ENCODE data around the gene AQP12A. TPM values are rescaled to one million over a fixed set of nuclear protein-coding genes. Genes with fewer than 3 reads are reported as not detected.

Gene AQP12A
- total RNA-seq, 1 donor from 2014 or later = not detected

DNA sequence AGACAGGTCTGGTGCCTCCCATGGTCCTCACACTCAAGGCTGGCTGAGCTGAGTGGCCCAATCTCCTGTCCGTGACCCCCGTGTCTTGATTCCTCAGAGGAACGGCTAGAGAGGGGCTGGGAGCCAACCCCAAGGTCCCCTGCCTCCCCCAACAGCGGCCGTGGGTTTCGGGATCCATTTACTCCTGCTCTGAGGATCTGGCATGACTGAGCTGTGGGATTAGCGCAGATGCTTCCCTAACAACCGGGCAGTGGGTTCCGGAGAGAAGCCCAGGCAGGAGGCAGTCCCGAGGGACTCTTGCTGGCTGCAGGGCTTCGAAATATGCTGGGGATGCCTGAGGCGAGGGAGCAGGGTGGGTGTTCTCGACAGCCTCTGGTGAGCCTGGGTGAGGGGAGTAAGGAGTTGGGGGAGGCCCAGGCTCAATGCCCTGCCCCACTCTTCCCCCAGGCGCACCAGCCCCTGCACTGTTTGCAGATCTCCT is 47.5 kb upstream of the AQP12A start:
- DNase-seq = peak; percentile 49
- Histone ChIP-seq H3K4me3 (no peak overlapping the region), H3K27me3 (peaks cover 29% of the 10 kb centered on the region)

DNA sequence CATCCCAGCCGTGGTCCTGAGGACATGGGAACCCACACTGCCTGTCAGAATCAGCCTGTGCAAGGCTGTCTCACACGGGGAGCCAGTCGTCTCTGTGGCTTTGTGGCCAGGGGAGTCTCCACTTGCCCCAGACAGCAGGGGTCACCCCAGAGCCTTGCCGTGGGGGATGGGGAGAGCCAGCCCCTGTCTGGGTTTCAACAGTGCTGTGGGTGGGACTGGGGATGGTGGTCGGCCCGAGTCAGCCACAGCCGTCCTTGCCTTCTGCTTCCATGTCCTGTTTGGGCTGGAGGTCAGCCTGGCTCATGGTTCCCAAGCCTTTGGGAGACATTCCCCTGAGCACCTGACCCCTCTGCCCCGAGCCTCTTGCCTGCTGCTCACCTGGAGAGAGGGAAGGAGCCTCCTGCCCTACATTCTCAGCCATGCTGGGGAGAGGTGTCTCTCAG is 46.8 kb upstream of the AQP12A start:
- H3K27ac ChIP-seq = no peak overlapping the region
- no peak overlapping the region for H3K4me3 ChIP-seq
- ATAC-seq = no peak
- no peaks in the 10 kb centered on the region for H3K4me1 ChIP-seq
- H3K36me3 ChIP-seq = no peaks in the 10 kb centered on the region
- H3K9me3 ChIP-seq = no peaks in the 10 kb centered on the region
- no peak for TF ChIP-seq CTCF (IDR thresholded peaks at IDR 0.05)
- H3K27me3 ChIP-seq = peaks cover 29% of the 10 kb centered on the region
- intact Hi-C loops (cut with DNase I) = no loop called here
- DNase-seq = peak; percentile 38

More for the DNA sequence above, 47.5 kb upstream of the AQP12A start:
- ATAC-seq = no peak
- intact Hi-C loops (cut with DNase I) = no loop called here
- H3K27ac ChIP-seq = no peak overlapping the region
- H3K4me1 ChIP-seq = no peaks in the 10 kb centered on the region
- no peaks in the 10 kb centered on the region for H3K36me3 ChIP-seq
- no peaks in the 10 kb centered on the region for H3K9me3 ChIP-seq
- TF ChIP-seq CTCF (IDR thresholded peaks at IDR 0.05) = no peak

- DNase-seq (peak; percentile 46), ATAC-seq (no peak)
- Histone ChIP-seq H3K27me3 (peaks cover 32% of the 10 kb centered on the region), H3K27ac (no peak overlapping the region), H3K4me3 (no peak overlapping the region), H3K36me3 (no peaks in the 10 kb centered on the region), H3K9me3 (no peaks in the 10 kb centered on the region), H3K4me1 (no peaks in the 10 kb centered on the region)
- intact Hi-C loops (cut with DNase I) = no loop called here
- TF ChIP-seq CTCF (IDR thresholded peaks at IDR 0.05) = no peak
Measured at GRCh38 chr2:240645346-240645745, 46.3 kb upstream of the AQP12A start.

DNA sequence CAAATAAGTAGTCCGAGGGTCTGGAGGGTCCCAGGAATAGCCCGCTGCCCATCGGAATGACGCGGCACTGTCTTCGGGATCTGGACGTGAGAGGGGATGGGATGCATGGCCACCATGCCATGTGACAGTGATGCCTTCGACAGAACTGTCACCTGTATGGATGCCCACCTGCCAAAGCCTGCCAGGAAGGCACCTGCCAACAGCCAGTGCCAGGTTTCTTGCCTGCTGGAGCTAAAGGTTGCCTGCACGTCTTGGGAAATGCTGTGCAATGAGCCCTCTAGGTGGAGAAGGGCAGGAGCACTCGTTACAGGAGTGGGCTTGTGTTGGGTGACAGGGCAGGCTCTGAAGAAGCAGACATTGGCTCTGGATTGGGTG is 45.9 kb upstream of the AQP12A start:
- intact Hi-C loops (cut with DNase I) = no loop called here

DNA sequence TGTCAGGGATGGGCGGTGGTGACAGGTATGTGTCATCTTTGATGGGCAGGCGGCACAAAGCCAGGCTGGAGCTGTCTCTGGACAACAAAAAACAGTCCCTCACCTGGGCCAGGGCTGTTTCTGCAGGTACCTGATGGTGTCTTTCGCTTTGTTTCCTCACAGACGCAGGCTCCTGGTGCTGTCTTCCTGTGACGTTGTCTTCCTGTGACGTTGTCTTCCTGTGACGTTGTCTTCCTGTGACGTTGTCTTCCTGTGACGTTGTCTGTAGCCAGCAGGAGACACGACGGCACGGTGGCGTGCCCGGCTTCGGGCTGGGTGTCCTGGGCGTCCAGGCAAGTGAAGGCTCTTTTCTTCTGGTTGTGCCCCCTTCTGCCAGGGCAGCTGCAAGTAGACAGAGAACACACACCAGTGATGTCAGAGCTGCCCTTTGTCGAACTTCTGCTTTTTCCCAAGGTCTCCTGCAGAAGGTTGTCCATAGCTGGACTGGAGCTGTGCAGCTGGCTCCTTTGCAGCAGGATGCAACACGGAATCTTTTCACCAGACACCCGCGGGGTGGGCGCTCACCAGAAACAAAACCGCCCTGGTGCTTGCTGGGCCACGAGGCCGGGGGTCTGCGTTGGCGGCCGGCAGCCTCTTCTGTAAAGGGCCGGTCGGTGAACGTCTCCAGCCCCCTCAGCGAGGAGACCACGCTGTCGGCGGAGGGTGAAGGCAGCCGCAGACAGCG is 45.3 kb upstream of the AQP12A start:
- no peaks in the 10 kb centered on the region for H3K9me3 ChIP-seq
- H3K27ac ChIP-seq = no peak overlapping the region
- H3K36me3 ChIP-seq = no peaks in the 10 kb centered on the region
- H3K27me3 ChIP-seq = peaks cover 38% of the 10 kb centered on the region
- no peak for DNase-seq
- no peak overlapping the region for H3K4me3 ChIP-seq
- TF ChIP-seq CTCF (IDR thresholded peaks at IDR 0.05) = no peak
- no peak for ATAC-seq
- intact Hi-C loops (cut with DNase I) = no loop called here
- no peaks in the 10 kb centered on the region for H3K4me1 ChIP-seq

More for the DNA sequence above, 45.9 kb upstream of the AQP12A start:
- no peaks in the 10 kb centered on the region for H3K4me1 ChIP-seq
- DNase-seq (peak; percentile 47), ATAC-seq (no peak)
- no peak for TF ChIP-seq CTCF (IDR thresholded peaks at IDR 0.05)
- no peak overlapping the region for H3K4me3 ChIP-seq
- no peaks in the 10 kb centered on the region for H3K9me3 ChIP-seq
- no peak overlapping the region for H3K27ac ChIP-seq
- H3K36me3 ChIP-seq = no peaks in the 10 kb centered on the region
- peaks cover 36% of the 10 kb centered on the region for H3K27me3 ChIP-seq

All from upper lobe of right lung (tissue), 1 donor.